Liver (tissue), 3 donors: ENCODE data around the gene RNU7-1.

Source experiments
- GABPA ChIP-seq, 2 donors: IDR thresholded peaks in 1 of 2; conservative IDR thresholded peaks in 1 of 2; 2 replicates each; pipeline ENCODE4 v1.6.1; 2016; ENCODE audit warnings: antibody characterized with exemption in 2 of 2, mild to moderate bottlenecking in 1 of 2, moderate library complexity in 1 of 2
- JUND ChIP-seq, 2 donors: IDR thresholded peaks; 2 replicates each; pipeline ENCODE4 v1.6.1; 2016; ENCODE audit warnings: antibody characterized with exemption in 2 of 2
- TAF1 ChIP-seq: conservative IDR thresholded peaks from 2 replicates; pipeline ENCODE4 v1.6.1; 2016; ENCODE audit warnings: antibody characterized with exemption, mild to moderate bottlenecking
- TF ChIP-seq, protein P1 (sequence below): fragments of 150-350 bp; IDR thresholded peaks from 2 replicates; pipeline ENCODE4 v1.5.1; 2017; ENCODE audit warnings: improper control_type of control experiment, low read depth, low read length; ENCODE audit not compliant: missing input control
- TF ChIP-seq, protein P2 (sequence below): IDR thresholded peaks from 2 replicates; pipeline ENCODE4 v1.6.1; 2016; ENCODE audit warnings: antibody characterized with exemption, mild to moderate bottlenecking
- TF ChIP-seq, protein P3 (sequence below): IDR thresholded peaks from 2 replicates; pipeline ENCODE4 v1.6.1; 2016; ENCODE audit warnings: antibody characterized with exemption
- donor health status: healthy.
- donor health status: healthy.

DNA sequence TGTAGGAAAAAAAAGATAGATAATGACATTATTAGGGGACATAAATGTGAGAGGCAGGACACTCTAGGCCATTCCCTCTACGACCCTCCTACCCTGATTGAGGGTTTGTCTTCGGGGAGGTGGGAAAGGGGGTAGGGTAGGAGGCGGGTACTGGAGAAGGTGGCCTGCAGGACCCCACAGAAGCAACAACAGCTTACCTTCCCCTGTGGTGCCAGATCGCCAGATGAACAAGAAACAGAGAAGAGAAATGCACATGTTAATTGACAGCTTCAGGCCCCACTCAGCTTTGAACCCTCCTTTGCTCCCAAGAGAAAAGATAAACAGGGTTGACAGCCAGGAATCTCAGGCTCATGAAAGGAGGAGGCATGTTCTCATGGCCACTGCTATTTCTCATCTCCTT is 22.1 kb downstream of the RNU7-1 start:
- TF ChIP-seq, protein P1, sequence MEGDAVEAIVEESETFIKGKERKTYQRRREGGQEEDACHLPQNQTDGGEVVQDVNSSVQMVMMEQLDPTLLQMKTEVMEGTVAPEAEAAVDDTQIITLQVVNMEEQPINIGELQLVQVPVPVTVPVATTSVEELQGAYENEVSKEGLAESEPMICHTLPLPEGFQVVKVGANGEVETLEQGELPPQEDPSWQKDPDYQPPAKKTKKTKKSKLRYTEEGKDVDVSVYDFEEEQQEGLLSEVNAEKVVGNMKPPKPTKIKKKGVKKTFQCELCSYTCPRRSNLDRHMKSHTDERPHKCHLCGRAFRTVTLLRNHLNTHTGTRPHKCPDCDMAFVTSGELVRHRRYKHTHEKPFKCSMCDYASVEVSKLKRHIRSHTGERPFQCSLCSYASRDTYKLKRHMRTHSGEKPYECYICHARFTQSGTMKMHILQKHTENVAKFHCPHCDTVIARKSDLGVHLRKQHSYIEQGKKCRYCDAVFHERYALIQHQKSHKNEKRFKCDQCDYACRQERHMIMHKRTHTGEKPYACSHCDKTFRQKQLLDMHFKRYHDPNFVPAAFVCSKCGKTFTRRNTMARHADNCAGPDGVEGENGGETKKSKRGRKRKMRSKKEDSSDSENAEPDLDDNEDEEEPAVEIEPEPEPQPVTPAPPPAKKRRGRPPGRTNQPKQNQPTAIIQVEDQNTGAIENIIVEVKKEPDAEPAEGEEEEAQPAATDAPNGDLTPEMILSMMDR = no peak
- TF ChIP-seq TAF1 = no peak
- TF ChIP-seq, protein P2, sequence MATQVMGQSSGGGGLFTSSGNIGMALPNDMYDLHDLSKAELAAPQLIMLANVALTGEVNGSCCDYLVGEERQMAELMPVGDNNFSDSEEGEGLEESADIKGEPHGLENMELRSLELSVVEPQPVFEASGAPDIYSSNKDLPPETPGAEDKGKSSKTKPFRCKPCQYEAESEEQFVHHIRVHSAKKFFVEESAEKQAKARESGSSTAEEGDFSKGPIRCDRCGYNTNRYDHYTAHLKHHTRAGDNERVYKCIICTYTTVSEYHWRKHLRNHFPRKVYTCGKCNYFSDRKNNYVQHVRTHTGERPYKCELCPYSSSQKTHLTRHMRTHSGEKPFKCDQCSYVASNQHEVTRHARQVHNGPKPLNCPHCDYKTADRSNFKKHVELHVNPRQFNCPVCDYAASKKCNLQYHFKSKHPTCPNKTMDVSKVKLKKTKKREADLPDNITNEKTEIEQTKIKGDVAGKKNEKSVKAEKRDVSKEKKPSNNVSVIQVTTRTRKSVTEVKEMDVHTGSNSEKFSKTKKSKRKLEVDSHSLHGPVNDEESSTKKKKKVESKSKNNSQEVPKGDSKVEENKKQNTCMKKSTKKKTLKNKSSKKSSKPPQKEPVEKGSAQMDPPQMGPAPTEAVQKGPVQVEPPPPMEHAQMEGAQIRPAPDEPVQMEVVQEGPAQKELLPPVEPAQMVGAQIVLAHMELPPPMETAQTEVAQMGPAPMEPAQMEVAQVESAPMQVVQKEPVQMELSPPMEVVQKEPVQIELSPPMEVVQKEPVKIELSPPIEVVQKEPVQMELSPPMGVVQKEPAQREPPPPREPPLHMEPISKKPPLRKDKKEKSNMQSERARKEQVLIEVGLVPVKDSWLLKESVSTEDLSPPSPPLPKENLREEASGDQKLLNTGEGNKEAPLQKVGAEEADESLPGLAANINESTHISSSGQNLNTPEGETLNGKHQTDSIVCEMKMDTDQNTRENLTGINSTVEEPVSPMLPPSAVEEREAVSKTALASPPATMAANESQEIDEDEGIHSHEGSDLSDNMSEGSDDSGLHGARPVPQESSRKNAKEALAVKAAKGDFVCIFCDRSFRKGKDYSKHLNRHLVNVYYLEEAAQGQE = no peak
- no peak for TF ChIP-seq GABPA (IDR thresholded peaks at IDR 0.05 in 1 of 2, conservative IDR thresholded peaks at IDR 0.05 in 1 of 2)
- TF ChIP-seq, protein P3, sequence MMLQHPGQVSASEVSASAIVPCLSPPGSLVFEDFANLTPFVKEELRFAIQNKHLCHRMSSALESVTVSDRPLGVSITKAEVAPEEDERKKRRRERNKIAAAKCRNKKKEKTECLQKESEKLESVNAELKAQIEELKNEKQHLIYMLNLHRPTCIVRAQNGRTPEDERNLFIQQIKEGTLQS = no peak
- no peak for TF ChIP-seq JUND (IDR thresholded peaks at IDR 0.05)
